ENCODE data around the gene ANGPTL7. TPM values are rescaled to one million over a fixed set of nuclear protein-coding genes. Genes with fewer than 3 reads are reported as not detected.

Gene ANGPTL7
- total RNA-seq, 1 experiment from 2014 or later = not detected

GRCh38 chr1:11170102-11170501 lies 19.1 kb upstream of the ANGPTL7 start:
- Histone ChIP-seq H3K27ac (ENCODE audit: low read depth, low read length) (no peak overlapping the region), H3K9me2 (ENCODE audit: insufficient read depth) (no peaks in the 10 kb centered on the region), H3K36me3 (ENCODE audit: control insufficient read depth in 1 of 2, insufficient read depth in 2 of 2, low read length in 2 of 2) (no peaks in the 10 kb centered on the region), H3K4me3 (replicated peaks in 1 of 2; ENCODE audit: low read depth in 1 of 2, low read length in 2 of 2) (no peak overlapping the region), H3K4me1 (ENCODE audit: control insufficient read depth in 1 of 2, insufficient read depth in 2 of 2, low read length in 2 of 2) (no peaks in the 10 kb centered on the region), H3K9me3 (ENCODE audit: control insufficient read depth in 1 of 2, insufficient read depth in 1 of 2, low read depth in 1 of 2, low read length in 2 of 2) (no peaks in the 10 kb centered on the region), H3K27me3 (ENCODE audit: insufficient read depth, low read length) (no peaks in the 10 kb centered on the region), H3K9ac (ENCODE audit: low read length) (no peak overlapping the region), H3K79me2 (ENCODE audit: insufficient read depth, low read length) (no peaks in the 10 kb centered on the region), H2AFZ (ENCODE audit: low read depth, low read length, poor library complexity, severe bottlenecking) (no peak overlapping the region), H3K4me2 (ENCODE audit: low read length) (no peak overlapping the region), H4K20me1 (ENCODE audit: insufficient read depth) (no peaks in the 10 kb centered on the region)
- intact Hi-C loops (cut with micrococcal nuclease) = no loop called here
- no TSS peak for BruUV-seq (replicated peaks)
- CTCF ChIA-PET = no interaction called here
- no peak for TF ChIP-seq ZFX (IDR thresholded peaks at IDR 0.05)
- TF ChIP-seq JUND (IDR thresholded peaks at IDR 0.05) = no peak
- TF ChIP-seq CBX3 (IDR thresholded peaks at IDR 0.05; ENCODE audit: low read depth) = no peak
- TF ChIP-seq ELF1 (IDR thresholded peaks at IDR 0.05; ENCODE audit: borderline replicate concordance, low read depth) = no peak
- no peak for TF ChIP-seq SRF (IDR thresholded peaks at IDR 0.05; ENCODE audit: low read depth)
- no peak for TF ChIP-seq SIN3A (IDR thresholded peaks at IDR 0.05; ENCODE audit: low read depth)
- TF ChIP-seq ATF3 (IDR thresholded peaks at IDR 0.05) = no peak
- ATAC-seq (no peak), DNase-seq (ENCODE audit: low read depth, low spot score) (no peak)
- POLR2A ChIA-PET = no interaction called here
- RAD21 ChIA-PET (ENCODE audit: low non-redundant PET in 1 of 2, low total read pairs in 2 of 2, uncharacterized antibody in 2 of 2, unreplicated experiment in 2 of 2) = no interaction called here

- intact Hi-C loops (cut with micrococcal nuclease) = no loop called here
- Histone ChIP-seq H3K4me2 (ENCODE audit: low read length) (no peak overlapping the region), H3K4me3 (replicated peaks in 1 of 2; ENCODE audit: low read depth in 1 of 2, low read length in 2 of 2) (no peak overlapping the region), H3K9me3 (ENCODE audit: control insufficient read depth in 1 of 2, insufficient read depth in 1 of 2, low read depth in 1 of 2, low read length in 2 of 2) (no peaks in the 10 kb centered on the region), H3K9me2 (ENCODE audit: insufficient read depth) (no peaks in the 10 kb centered on the region), H4K20me1 (ENCODE audit: insufficient read depth) (no peaks in the 10 kb centered on the region), H3K4me1 (ENCODE audit: control insufficient read depth in 1 of 2, insufficient read depth in 2 of 2, low read length in 2 of 2) (no peaks in the 10 kb centered on the region), H3K9ac (ENCODE audit: low read length) (no peak overlapping the region), H2AFZ (ENCODE audit: low read depth, low read length, poor library complexity, severe bottlenecking) (no peak overlapping the region), H3K27ac (ENCODE audit: low read depth, low read length) (no peak overlapping the region), H3K79me2 (ENCODE audit: insufficient read depth, low read length) (no peaks in the 10 kb centered on the region), H3K27me3 (ENCODE audit: insufficient read depth, low read length) (no peaks in the 10 kb centered on the region), H3K36me3 (ENCODE audit: control insufficient read depth in 1 of 2, insufficient read depth in 2 of 2, low read length in 2 of 2) (no peaks in the 10 kb centered on the region)
- no TSS peak for BruUV-seq (replicated peaks)
- DNase-seq (ENCODE audit: low read depth, low spot score) = no peak
- CTCF ChIA-PET = no interaction called here
- POLR2A ChIA-PET = no interaction called here
- RAD21 ChIA-PET (ENCODE audit: low non-redundant PET in 1 of 2, low total read pairs in 2 of 2, uncharacterized antibody in 2 of 2, unreplicated experiment in 2 of 2) = no interaction called here
- no peak for TF ChIP-seq POLR2AphosphoS5 (IDR thresholded peaks at IDR 0.05; ENCODE audit: low read depth, low read length)
- TF ChIP-seq CBX3 (IDR thresholded peaks at IDR 0.05; ENCODE audit: low read depth) = no peak
- no peak for TF ChIP-seq ELF1 (IDR thresholded peaks at IDR 0.05; ENCODE audit: borderline replicate concordance, low read depth)
- no peak for TF ChIP-seq YY1 (IDR thresholded peaks at IDR 0.05; ENCODE audit: extremely low read depth, insufficient replicate concordance, low read depth, low read length)
- no peak for TF ChIP-seq CTCF (IDR thresholded peaks at IDR 0.05 in 2 of 3, conservative IDR thresholded peaks at IDR 0.05 in 1 of 3; ENCODE audit: borderline replicate concordance in 1 of 3, insufficient read depth in 1 of 3, low read depth in 2 of 3, low read length in 2 of 3)
- TF ChIP-seq ZBTB33 (IDR thresholded peaks at IDR 0.05; ENCODE audit: extremely low read depth, insufficient replicate concordance, low read length) = no peak
- no peak for TF ChIP-seq JUND (IDR thresholded peaks at IDR 0.05)
- no peak for TF ChIP-seq RAD21 (IDR thresholded peaks at IDR 0.05; ENCODE audit: low read depth)
- TF ChIP-seq MAX (IDR thresholded peaks at IDR 0.05) = no peak
- no peak for TF ChIP-seq SP1 (IDR thresholded peaks at IDR 0.05; ENCODE audit: low read depth)
- TF ChIP-seq CEBPB (IDR thresholded peaks at IDR 0.05; ENCODE audit: low read depth) = no peak
- ATAC-seq = no peak
Observed at GRCh38 chr1:11174261-11174942, 14.8 kb upstream of the ANGPTL7 start.
